ENCODE data around the gene GLYATL3. TPM values are rescaled to one million over a fixed set of nuclear protein-coding genes. Genes with fewer than 3 reads are reported as not detected.

Gene GLYATL3
- total RNA-seq, 1 experiment from 2014 or later = not detected

GRCh38 chr6:49517919-49518318 lies 18.2 kb downstream of the GLYATL3 start:
- DNase-seq (ENCODE audit: low read depth, low spot score) = no peak
- Histone ChIP-seq H3K36me3 (ENCODE audit: control insufficient read depth, insufficient read depth, low read length) (no peaks in the 10 kb centered on the region), H3K4me3 (ENCODE audit: low read depth in 2 of 2, low read length in 2 of 2) (no peak overlapping the region), H3K27me3 (ENCODE audit: control insufficient read depth, insufficient read depth, low read length) (no peaks in the 10 kb centered on the region), H3K9me3 (ENCODE audit: control insufficient read depth, insufficient read depth, low read depth, low read length) (no peaks in the 10 kb centered on the region), H3K4me1 (ENCODE audit: control insufficient read depth, insufficient read depth, low read length) (no peaks in the 10 kb centered on the region), H3K27ac (ENCODE audit: low read length) (no peak overlapping the region)
- TF ChIP-seq TCF7L2 (IDR thresholded peaks at IDR 0.05; ENCODE audit: low read depth, low read length) (no peak), SIN3A (IDR thresholded peaks at IDR 0.05; ENCODE audit: borderline replicate concordance, insufficient read depth, low read depth, low read length) (no peak), POLR2AphosphoS5 (IDR thresholded peaks at IDR 0.05; ENCODE audit: low read depth, low read length) (no peak), REST (IDR thresholded peaks at IDR 0.05; ENCODE audit: insufficient read depth in 1 of 2, low read depth in 2 of 2, low read length in 1 of 2) (no peak)
- TF ChIP-seq, protein P1, sequence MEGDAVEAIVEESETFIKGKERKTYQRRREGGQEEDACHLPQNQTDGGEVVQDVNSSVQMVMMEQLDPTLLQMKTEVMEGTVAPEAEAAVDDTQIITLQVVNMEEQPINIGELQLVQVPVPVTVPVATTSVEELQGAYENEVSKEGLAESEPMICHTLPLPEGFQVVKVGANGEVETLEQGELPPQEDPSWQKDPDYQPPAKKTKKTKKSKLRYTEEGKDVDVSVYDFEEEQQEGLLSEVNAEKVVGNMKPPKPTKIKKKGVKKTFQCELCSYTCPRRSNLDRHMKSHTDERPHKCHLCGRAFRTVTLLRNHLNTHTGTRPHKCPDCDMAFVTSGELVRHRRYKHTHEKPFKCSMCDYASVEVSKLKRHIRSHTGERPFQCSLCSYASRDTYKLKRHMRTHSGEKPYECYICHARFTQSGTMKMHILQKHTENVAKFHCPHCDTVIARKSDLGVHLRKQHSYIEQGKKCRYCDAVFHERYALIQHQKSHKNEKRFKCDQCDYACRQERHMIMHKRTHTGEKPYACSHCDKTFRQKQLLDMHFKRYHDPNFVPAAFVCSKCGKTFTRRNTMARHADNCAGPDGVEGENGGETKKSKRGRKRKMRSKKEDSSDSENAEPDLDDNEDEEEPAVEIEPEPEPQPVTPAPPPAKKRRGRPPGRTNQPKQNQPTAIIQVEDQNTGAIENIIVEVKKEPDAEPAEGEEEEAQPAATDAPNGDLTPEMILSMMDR (IDR thresholded peaks at IDR 0.05) = no peak
- in situ Hi-C loops (cut with HindIII; ENCODE audit: low pct_unique_long_range_greater_than_20kb, low sequenced_read_pairs) (no loop called here), intact Hi-C loops (cut with micrococcal nuclease; ENCODE audit: unreplicated experiment) (no loop called here)
- no TSS peak for BruUV-seq (replicated peaks)
- CTCF ChIA-PET = no interaction called here
- POLR2A ChIA-PET = interaction anchor here (0.6 kb wide), 1 partner anchor 872 kb away, joined by 3 read pairs; no protein-coding TSS in a partner anchor
- no peak for ATAC-seq

DNA sequence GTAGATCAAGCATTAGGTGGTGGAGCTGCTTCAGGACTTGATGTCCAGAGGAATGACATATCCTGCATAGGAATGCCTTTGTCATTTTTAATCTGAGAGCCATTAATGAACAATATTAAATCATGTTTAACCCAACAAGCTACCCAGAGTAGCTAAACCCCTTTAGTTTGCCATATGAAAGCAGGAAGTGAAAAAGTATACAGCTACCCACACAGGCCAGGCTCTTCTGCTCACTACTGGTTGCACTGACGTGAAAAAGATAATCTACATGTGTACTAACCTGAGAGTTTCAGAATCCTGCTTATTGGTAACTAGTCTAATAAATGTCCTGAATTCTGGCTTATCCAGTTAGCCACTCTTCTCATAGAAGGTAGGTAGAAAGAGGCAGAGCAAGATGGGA lies 19.9 kb downstream of the GLYATL3 start:
- ATAC-seq (no peak), DNase-seq (ENCODE audit: low read depth, low spot score) (no peak)
- intact Hi-C loops (cut with micrococcal nuclease; ENCODE audit: unreplicated experiment) (no loop called here), in situ Hi-C loops (cut with HindIII; ENCODE audit: low pct_unique_long_range_greater_than_20kb, low sequenced_read_pairs) (no loop called here)
- TF ChIP-seq REST (IDR thresholded peaks at IDR 0.05; ENCODE audit: insufficient read depth in 1 of 2, low read depth in 2 of 2, low read length in 1 of 2) = no peak
- Histone ChIP-seq H3K36me3 (ENCODE audit: control insufficient read depth, insufficient read depth, low read length) (no peaks in the 10 kb centered on the region), H3K4me1 (ENCODE audit: control insufficient read depth, insufficient read depth, low read length) (no peaks in the 10 kb centered on the region), H3K27me3 (ENCODE audit: control insufficient read depth, insufficient read depth, low read length) (no peaks in the 10 kb centered on the region), H3K9me3 (ENCODE audit: control insufficient read depth, insufficient read depth, low read depth, low read length) (no peaks in the 10 kb centered on the region), H3K4me3 (ENCODE audit: low read depth in 2 of 2, low read length in 2 of 2) (no peak overlapping the region), H3K27ac (ENCODE audit: low read length) (no peak overlapping the region)
- BruUV-seq (replicated peaks) = no TSS peak
- ChIA-PET CTCF (no interaction called here), POLR2A (no interaction called here)

Data from Panc1 (cell line).